K562 (cell line): ENCODE results near the gene SCGB3A2. TPM values are rescaled to one million over a fixed set of nuclear protein-coding genes. Genes with fewer than 3 reads are reported as not detected.

Experiments used
- ATAC-seq: fragments of 200-7000 bp; cut with Tn5 transposase; 3 replicates; pipeline ENCODE4 v1.9.1; 2020; ENCODE audit warnings: moderate library complexity
- BruUV-seq: library from RNA; stranded (reverse); fragments of 400-500 nt; replicated peaks from 2 replicates; lab custom pipeline; 2021; lab: Mats Ljungman, UMichigan
- CTCF ChIA-PET: fragments of 300-600 bp; formaldehyde crosslinking; extraction: SDS; loops from one replicate; lab custom pipeline; 2021; ENCODE audit warnings: low intra/inter-chr PET ratio; lab: Yijun Ruan, JAX
- POLR2A ChIA-PET: fragments of 300-600, 350-650 bp; sonication (Branson Sonifier 250); formaldehyde crosslinking; extraction: SDS; loops from one replicate; lab custom pipeline; 2021; ENCODE audit warnings: antibody characterized with exemption, inconsistent platforms; lab: Yijun Ruan, JAX
- DNase-seq, 4 experiments: peaks; one replicate each; pipeline versions ENCODE4 v3.0.0 to v3.0.0-alpha.2; 2011 to 2018; ENCODE audit warnings: low spot score in 3 of 4, mixed read lengths in 3 of 4; ENCODE audit errors: extremely low read depth in 1 of 4
- FAIRE-seq: peaks from 2 replicates; lab custom pipeline; 2011; peaks lifted over from hg19 to GRCh38; lab: Jason Lieb, UNC
- H2AFZ ChIP-seq: 2 replicates; pipeline ENCODE4 v1.6.0; 2011; ENCODE audit warnings: low read depth, low read length, control low read depth, inconsistent platforms
- H3K27ac ChIP-seq: fragments of 200-600 bp; 3 replicates; pipeline ENCODE4 v1.8.0; 2011; ENCODE audit warnings: low read depth, mild to moderate bottlenecking, control low read depth, inconsistent platforms, low read length, moderate library complexity, mixed read lengths; ENCODE audit errors: extremely low read depth
- H3K27me3 ChIP-seq, 2 experiments: fragments of 300-600 bp in 1 of 2; 2 replicates in 1 of 2; 3 replicates in 1 of 2; pipeline versions ENCODE4 v1.6.0 to v1.8.0; 2011; ENCODE audit warnings: inconsistent platforms in 2 of 2, low read length in 2 of 2, mild to moderate bottlenecking in 1 of 2, mixed read lengths in 1 of 2, moderate library complexity in 1 of 2; ENCODE audit not compliant: control insufficient read depth in 2 of 2, insufficient read depth in 2 of 2
- H3K36me3 ChIP-seq: fragments of 300-600 bp; 3 replicates; pipeline ENCODE4 v1.8.0; 2011; ENCODE audit warnings: mild to moderate bottlenecking, low read length, inconsistent platforms; ENCODE audit not compliant: control insufficient read depth, insufficient read depth
- H3K4me1 ChIP-seq, 2 experiments: fragments of 200-600 bp in 1 of 2; replicated peaks in 1 of 2; 2 replicates in 1 of 2; 3 replicates in 1 of 2; pipeline versions ENCODE4 v1.5.1 to v1.8.0; 2011; ENCODE audit warnings: inconsistent platforms in 2 of 2, low read length in 2 of 2, mild to moderate bottlenecking in 1 of 2, mixed read lengths in 1 of 2, moderate library complexity in 1 of 2; ENCODE audit not compliant: control insufficient read depth in 2 of 2, insufficient read depth in 2 of 2
- H3K4me2 ChIP-seq: 2 replicates; pipeline ENCODE4 v1.6.1; 2011; ENCODE audit warnings: low read length, control low read depth, inconsistent platforms, mixed read lengths; ENCODE audit not compliant: insufficient read depth
- H3K4me3 ChIP-seq: fragments of 200-600 bp; sonication (generic), shearing (Covaris generic); 2 replicates; pipeline ENCODE4 v1.5.1; 2016; ENCODE audit warnings: control low read depth, inconsistent platforms
- H3K79me2 ChIP-seq: fragments of 200-600 bp; 3 replicates; pipeline ENCODE4 v1.8.0; 2011; ENCODE audit warnings: low read length, inconsistent platforms; ENCODE audit not compliant: control insufficient read depth, insufficient read depth
- H3K9ac ChIP-seq, 2 experiments: 2 replicates each; pipeline versions ENCODE4 v1.6.0 to v1.6.1; 2011; ENCODE audit warnings: low read depth in 2 of 2, low read length in 2 of 2, control low read depth in 1 of 2, inconsistent platforms in 1 of 2, mild to moderate bottlenecking in 1 of 2, mixed read lengths in 1 of 2; ENCODE audit not compliant: insufficient read depth in 1 of 2
- H3K9me1 ChIP-seq: one replicate; pipeline ENCODE4 v1.6.0; 2011; ENCODE audit warnings: inconsistent platforms, mild to moderate bottlenecking, low read length, moderate library complexity; ENCODE audit not compliant: control insufficient read depth, insufficient read depth
- H3K9me3 ChIP-seq: replicated peaks from 2 replicates; pipeline ENCODE4 v1.5.1; 2011; ENCODE audit warnings: low read depth, low read length, inconsistent platforms; ENCODE audit not compliant: control insufficient read depth, insufficient read depth
- H4K20me1 ChIP-seq: replicated peaks from 2 replicates; pipeline ENCODE4 v1.6.1; 2011; ENCODE audit warnings: low read length, inconsistent platforms, mixed read lengths; ENCODE audit not compliant: control insufficient read depth, insufficient read depth
- ARHGAP35 ChIP-seq: fragments of 450-650 bp; IDR thresholded peaks from 2 replicates; pipeline ENCODE4 v1.6.1; 2018; ENCODE audit not compliant: partially characterized antibody
- BRD9 ChIP-seq: fragments of 450-650 bp; IDR thresholded peaks from 2 replicates; pipeline ENCODE4 v1.6.1; 2018; ENCODE audit warnings: low read depth; ENCODE audit not compliant: partially characterized antibody
- CC2D1A ChIP-seq: fragments of 450-650 bp; IDR thresholded peaks from 2 replicates; pipeline ENCODE4 v1.6.1; 2017; ENCODE audit warnings: mild to moderate bottlenecking
- CTBP1 ChIP-seq: fragments of 450-650 bp; IDR thresholded peaks from 2 replicates; pipeline ENCODE4 v1.6.1; 2016; ENCODE audit warnings: borderline replicate concordance
- CTCFL ChIP-seq: IDR thresholded peaks from 2 replicates; pipeline ENCODE4 v1.6.1; 2011; ENCODE audit warnings: borderline replicate concordance, low read depth, mild to moderate bottlenecking, moderate library complexity, low read length; ENCODE audit not compliant: insufficient read depth, poor library complexity, severe bottlenecking
- FIP1L1 ChIP-seq: fragments of 200-400 bp; formaldehyde crosslinking; IDR thresholded peaks from 2 replicates; pipeline ENCODE4 v1.6.1; 2018; ENCODE audit warnings: mild to moderate bottlenecking, low read depth, low read length; ENCODE audit not compliant: poor library complexity, severe bottlenecking
- FOXK1 ChIP-seq: sonication (generic); formaldehyde crosslinking; IDR thresholded peaks from 2 replicates; pipeline ENCODE4 v1.8.0; 2022; ENCODE audit warnings: missing genetic modification reagents, mild to moderate bottlenecking, borderline replicate concordance
- HDAC2 ChIP-seq: fragments of 450-650 bp; IDR thresholded peaks from 2 replicates; pipeline ENCODE4 v1.6.1; 2016; ENCODE audit warnings: mild to moderate bottlenecking
- MEIS2 ChIP-seq: fragments of 450-650 bp; IDR thresholded peaks from 2 replicates; pipeline ENCODE4 v1.6.1; 2014; ENCODE audit warnings: mild to moderate bottlenecking; ENCODE audit not compliant: partially characterized antibody
- MTA3 ChIP-seq: fragments of 450-650 bp; formaldehyde crosslinking; IDR thresholded peaks from 2 replicates; pipeline ENCODE4 v1.6.1; 2017; ENCODE audit warnings: mild to moderate bottlenecking, borderline replicate concordance
- PML ChIP-seq: IDR thresholded peaks from 2 replicates; pipeline ENCODE4 v1.6.1; 2012; ENCODE audit warnings: low read length, inconsistent platforms
- POLR3G ChIP-seq: IDR thresholded peaks from 2 replicates; pipeline ENCODE4 v1.6.1; 2011; ENCODE audit not compliant: insufficient read length, insufficient replicate concordance; ENCODE audit errors: extremely low read depth
- SAFB ChIP-seq: fragments of 200-400 bp; formaldehyde crosslinking; IDR thresholded peaks from 2 replicates; pipeline ENCODE4 v1.6.1; 2017; ENCODE audit warnings: low read depth, low read length, borderline replicate concordance
- SNIP1 ChIP-seq: fragments of 450-650 bp; IDR thresholded peaks from 2 replicates; pipeline ENCODE4 v1.7.1; 2017; ENCODE audit warnings: low read depth, mild to moderate bottlenecking
- ZNF12 ChIP-seq: sonication (generic); formaldehyde crosslinking; IDR thresholded peaks from 2 replicates; pipeline ENCODE4 v1.4.0; 2020; ENCODE audit warnings: mild to moderate bottlenecking, missing genetic modification reagents
- ZNF408 ChIP-seq: fragments of 250-450 bp; sonication (Bioruptor Pico); IDR thresholded peaks from 2 replicates; pipeline ENCODE4 v1.4.0; 2020; ENCODE audit warnings: low read depth, mild to moderate bottlenecking, moderate library complexity
- ZNF586 ChIP-seq: fragments of 450-650 bp; formaldehyde crosslinking; conservative IDR thresholded peaks from 2 replicates; pipeline ENCODE4 v1.4.0; 2020; ENCODE audit warnings: mild to moderate bottlenecking, moderate library complexity
- ZNF780A ChIP-seq: fragments of 250-450 bp; sonication (Bioruptor Pico); IDR thresholded peaks from 2 replicates; pipeline ENCODE4 v1.5.0; 2021; ENCODE audit warnings: mild to moderate bottlenecking
- WGBS: fragments of 100-300 bp; shearing (Covaris generic); methylation state at CpG from one replicate; pipeline ENCODE4 v1.1.6; 2016; ENCODE audit warnings: low coverage, mixed read lengths; ENCODE audit not compliant: insufficient coverage; ENCODE audit errors: missing lambda C conversion rate; 5-methylcytosine and 5-hydroxymethylcytosine counted together
- in situ Hi-C: fragments of 300-500 bp; cut with MboI; formaldehyde crosslinking; loops from 4 replicates; pipeline ENCODE4 v1.15.0; 2018; ENCODE audit warnings: inconsistent platforms, mixed read lengths
- intact Hi-C: fragments of 100-400 bp; cut with micrococcal nuclease; formaldehyde crosslinking; loops from 2 replicates; pipeline ENCODE4 v1.14.2; 2022
- polyA plus RNA-seq, 8 experiments: library from polyadenylated mRNA; depleted of rRNA in 4 of 8; stranded (reverse) in 5 of 8; unstranded in 3 of 8; fragments of >200 nt; fragmentation: Nextera tagmentation in 2 of 8; fragmentation: Illumina TruSeq in 1 of 8; extraction: Ambion mirVana in 2 of 8; extraction: Trizol in 1 of 8; gene quantifications; 2 replicates each; pipeline versions ENCODE4 v1.2.1 to v1.2.3, GENCODE V29; 2011 to 2014; ENCODE audit warnings: inconsistent platforms in 1 of 8, missing spikeins in 1 of 8
- total RNA-seq, 7 experiments: library from RNA; depleted of rRNA in 6 of 7; stranded (reverse); fragments of >200 nt in 6 of 7; fragmentation: Illumina TruSeq in 2 of 7; extraction: Trizol in 2 of 7; gene quantifications; 2 replicates each; pipeline versions ENCODE4 v1.2.1 to v1.2.3, GENCODE V29; 2011 to 2021; ENCODE audit warnings: low replicate concordance in 1 of 7

Gene SCGB3A2
- total and polyA plus RNA-seq, 9 of the 15 experiments (the other 6 are each of a cell fraction or from before 2014, with no cell fraction given), result 0.35 TPM; not detected in 8

GRCh38 chr5:147854894-147855773 lies 23.4 kb upstream of the SCGB3A2 start (continued):
- TF ChIP-seq ZNF408 (CRISPR knock-in tag) (no peak), MEIS2 (no peak), CTBP1 (no peak)

GRCh38 chr5:147855774-147856069 lies 22.8 kb upstream of the SCGB3A2 start:
- in situ Hi-C loops, result no loop called here
- WGBS, result 2% methylated on average over 4 of the region's 4 CpGs
- no TSS peak for BruUV-seq
- TF ChIP-seq SNIP1, result no peak
- no peak for TF ChIP-seq FOXK1
- TF ChIP-seq ZNF780A (CRISPR knock-in tag), result no peak
- TF ChIP-seq PML, result no peak
- TF ChIP-seq HDAC2, result no peak
- TF ChIP-seq SAFB, result no peak
- no peak for TF ChIP-seq CTCFL
- TF ChIP-seq POLR3G, result no peak
- no peak for TF ChIP-seq MTA3
- TF ChIP-seq BRD9, result no peak
- no peak for TF ChIP-seq ZNF586 (CRISPR knock-in tag)
- TF ChIP-seq FIP1L1, result no peak
- no peak for TF ChIP-seq CC2D1A
- no peak for TF ChIP-seq ARHGAP35
- no peak for TF ChIP-seq ZNF12 (CRISPR knock-in tag)

More at GRCh38 chr5:147855774-147856069, 22.8 kb upstream of the SCGB3A2 start:
- H2AFZ ChIP-seq, result no peak overlapping the region
- POLR2A ChIA-PET, result no interaction called here
- H3K4me1 ChIP-seq, result no peaks in the 10 kb centered on the region
- H3K9me1 ChIP-seq, result no peaks in the 10 kb centered on the region
- no peak overlapping the region for H3K4me2 ChIP-seq
- H3K4me3 ChIP-seq, result no peak overlapping the region
- CTCF ChIA-PET, result no interaction called here
- H3K27ac ChIP-seq, result no peak overlapping the region
- no peaks in the 10 kb centered on the region for H4K20me1 ChIP-seq
- ATAC-seq (no peak), DNase-seq (no peak), FAIRE-seq (no peak)
- intact Hi-C loops, result loop anchor here (2.0 to 10.0 kb wide), 2 partner anchors 589 to 875 kb away; no protein-coding TSS in a partner anchor
- H3K27me3 ChIP-seq, result no peaks in the 10 kb centered on the region
- no peak overlapping the region for H3K9ac ChIP-seq
- H3K9me3 ChIP-seq, result no peaks in the 10 kb centered on the region
- no peaks in the 10 kb centered on the region for H3K36me3 ChIP-seq
- no peaks in the 10 kb centered on the region for H3K79me2 ChIP-seq
